ENCODE data around the gene AEBP2. TPM values are rescaled to one million over a fixed set of nuclear protein-coding genes. Genes with fewer than 3 reads are reported as not detected.

The AEBP2 gene
- total and polyA plus RNA-seq, 2 of the 8 experiments (the other 6 are each of a cell fraction or from before 2014, with no cell fraction given), result 13.6 to 61.4 TPM

DNA sequence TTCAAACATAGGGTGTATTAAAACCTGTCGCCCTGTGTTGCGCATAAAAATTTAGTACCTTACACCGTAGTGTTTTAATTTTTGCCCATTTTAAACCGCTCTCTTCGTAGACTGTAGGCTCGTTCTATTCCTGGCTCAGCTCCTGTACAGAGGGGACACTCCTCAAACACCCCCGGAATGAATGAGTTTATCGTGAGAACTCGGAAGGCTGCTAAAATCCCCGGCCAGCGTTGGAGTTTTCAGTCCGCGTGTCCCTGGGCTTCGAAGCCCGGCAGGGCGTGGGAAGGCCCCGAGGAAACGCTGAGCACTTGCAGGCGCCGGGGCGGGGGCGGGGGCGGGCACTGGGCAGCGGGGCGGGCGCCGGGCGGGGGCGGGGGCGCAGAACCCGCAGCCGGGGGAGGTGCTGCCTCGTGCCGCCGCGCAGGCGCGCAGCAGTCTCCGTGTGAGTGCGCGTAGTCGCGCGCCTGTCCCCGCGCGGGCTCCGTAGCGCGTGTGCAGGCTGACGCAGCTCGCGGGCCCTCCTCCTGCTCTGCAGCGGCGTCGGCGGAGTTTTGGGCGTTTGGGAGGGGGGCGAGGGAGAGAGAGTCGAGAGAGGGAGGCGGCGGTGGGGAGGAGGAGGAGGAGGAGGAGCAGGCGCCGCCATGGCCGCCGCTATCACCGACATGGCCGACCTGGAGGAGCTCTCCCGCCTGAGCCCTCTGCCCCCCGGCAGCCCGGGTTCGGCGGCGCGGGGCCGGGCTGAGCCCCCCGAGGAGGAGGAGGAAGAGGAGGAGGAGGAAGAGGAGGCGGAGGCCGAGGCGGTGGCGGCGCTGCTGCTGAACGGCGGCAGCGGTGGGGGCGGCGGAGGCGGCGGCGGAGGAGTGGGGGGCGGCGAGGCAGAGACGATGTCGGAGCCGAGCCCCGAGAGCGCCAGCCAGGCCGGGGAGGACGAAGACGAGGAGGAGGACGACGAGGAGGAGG is at the start of gene AEBP2 (continued):
- TF ChIP-seq BACH1 (IDR thresholded peaks at IDR 0.05; ENCODE audit: low read length), result peak; percentile 87
- no peak for TF ChIP-seq KDM5A (IDR thresholded peaks at IDR 0.05; ENCODE audit: low read length)
- TF ChIP-seq HDAC2 (IDR thresholded peaks at IDR 0.05; ENCODE audit: borderline replicate concordance in 1 of 2, low read depth in 2 of 2, low read length in 2 of 2), result peak; percentile 43 to 50; a peak in 2 of 4 replicates
- no peak for TF ChIP-seq TAF7 (optimal IDR thresholded peaks at IDR 0.05; ENCODE audit: borderline replicate concordance, low read depth, low read length)
- TF ChIP-seq SP4 (IDR thresholded peaks at IDR 0.05; ENCODE audit: low read length), result no peak
- TF ChIP-seq POLR2A (IDR thresholded peaks at IDR 0.05; ENCODE audit: control extremely low read depth in 1 of 2, low read depth in 2 of 2, low read length in 2 of 2), result peak; percentile 60 to 78; a peak in 2 of 3 replicates
- peak; percentile 52 for TF ChIP-seq NRF1 (IDR thresholded peaks at IDR 0.05; ENCODE audit: low read depth, low read length)
- no peak for TF ChIP-seq SIRT6 (IDR thresholded peaks at IDR 0.05; ENCODE audit: low read length)
- no peak for TF ChIP-seq CBX5 (IDR thresholded peaks at IDR 0.05; ENCODE audit: low read depth, low read length)
- TF ChIP-seq, protein P1, sequence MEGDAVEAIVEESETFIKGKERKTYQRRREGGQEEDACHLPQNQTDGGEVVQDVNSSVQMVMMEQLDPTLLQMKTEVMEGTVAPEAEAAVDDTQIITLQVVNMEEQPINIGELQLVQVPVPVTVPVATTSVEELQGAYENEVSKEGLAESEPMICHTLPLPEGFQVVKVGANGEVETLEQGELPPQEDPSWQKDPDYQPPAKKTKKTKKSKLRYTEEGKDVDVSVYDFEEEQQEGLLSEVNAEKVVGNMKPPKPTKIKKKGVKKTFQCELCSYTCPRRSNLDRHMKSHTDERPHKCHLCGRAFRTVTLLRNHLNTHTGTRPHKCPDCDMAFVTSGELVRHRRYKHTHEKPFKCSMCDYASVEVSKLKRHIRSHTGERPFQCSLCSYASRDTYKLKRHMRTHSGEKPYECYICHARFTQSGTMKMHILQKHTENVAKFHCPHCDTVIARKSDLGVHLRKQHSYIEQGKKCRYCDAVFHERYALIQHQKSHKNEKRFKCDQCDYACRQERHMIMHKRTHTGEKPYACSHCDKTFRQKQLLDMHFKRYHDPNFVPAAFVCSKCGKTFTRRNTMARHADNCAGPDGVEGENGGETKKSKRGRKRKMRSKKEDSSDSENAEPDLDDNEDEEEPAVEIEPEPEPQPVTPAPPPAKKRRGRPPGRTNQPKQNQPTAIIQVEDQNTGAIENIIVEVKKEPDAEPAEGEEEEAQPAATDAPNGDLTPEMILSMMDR (IDR thresholded peaks at IDR 0.05; ENCODE audit: control extremely low read depth in 1 of 3, insufficient read depth in 1 of 3, low read depth in 1 of 3, low read length in 3 of 3), result no peak
- no peak for TF ChIP-seq MAFK (IDR thresholded peaks at IDR 0.05; ENCODE audit: low read depth, low read length)
- TF ChIP-seq HDAC6 (IDR thresholded peaks at IDR 0.05; ENCODE audit: low read depth, low read length), result no peak
- no peak for TF ChIP-seq JUND (IDR thresholded peaks at IDR 0.05; ENCODE audit: low read length)
- no peak for TF ChIP-seq CEBPB (IDR thresholded peaks at IDR 0.05; ENCODE audit: low read depth, low read length)
- TF ChIP-seq CBX8 (IDR thresholded peaks at IDR 0.05; ENCODE audit: borderline replicate concordance, low read depth, low read length), result no peak
- no peak for TF ChIP-seq RFX5 (IDR thresholded peaks at IDR 0.05; ENCODE audit: borderline replicate concordance, low read depth, low read length)
- TF ChIP-seq ASH2L (IDR thresholded peaks at IDR 0.05; ENCODE audit: low read length), result no peak
- TF ChIP-seq RBBP5 (IDR thresholded peaks at IDR 0.05; ENCODE audit: borderline replicate concordance, low read depth, low read length), result no peak; the same call in 1 of the 2 replicates
- peak; percentile 63; the same call in 1 of the 2 replicates for TF ChIP-seq CREB1 (IDR thresholded peaks at IDR 0.05)
- TF ChIP-seq CHD2 (IDR thresholded peaks at IDR 0.05; ENCODE audit: low read length), result no peak
- TF ChIP-seq, protein P2, sequence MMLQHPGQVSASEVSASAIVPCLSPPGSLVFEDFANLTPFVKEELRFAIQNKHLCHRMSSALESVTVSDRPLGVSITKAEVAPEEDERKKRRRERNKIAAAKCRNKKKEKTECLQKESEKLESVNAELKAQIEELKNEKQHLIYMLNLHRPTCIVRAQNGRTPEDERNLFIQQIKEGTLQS (IDR thresholded peaks at IDR 0.05; ENCODE audit: insufficient read depth, low read depth, low read length), result no peak
- no peak for TF ChIP-seq POU5F1 (IDR thresholded peaks at IDR 0.05; ENCODE audit: low read depth, low read length)

Data from H1 (cell line).